Upper lobe of left lung (tissue), 4 donors: ENCODE measurements around the gene TTLL6.

Source experiments
- EP300 ChIP-seq, 4 donors: sonication (generic); formaldehyde crosslinking; IDR thresholded peaks; one replicate each; pipeline ENCODE4 v1.5.1; 2017; ENCODE audit warnings: antibody characterized with exemption in 4 of 4, control low read depth in 2 of 4
- POLR2A ChIP-seq, 4 donors: fragments of 450-650 bp; IDR thresholded peaks; one replicate each; pipeline ENCODE4 v1.5.1; 2016 to 2017; ENCODE audit warnings: antibody characterized with exemption in 4 of 4, mild to moderate bottlenecking in 2 of 4
- POLR2AphosphoS5 ChIP-seq, 2 donors: sonication (generic); formaldehyde crosslinking; IDR thresholded peaks; one replicate each; pipeline ENCODE4 v1.5.1; 2017; ENCODE audit warnings: antibody characterized with exemption in 2 of 2
- TF ChIP-seq, protein P1 (sequence below), 6 experiments: fragments of 450-650 bp in 4 of 6; fragments of 200-600 bp in 2 of 6; sonication (generic) in 2 of 6; IDR thresholded peaks; one replicate each; pipeline ENCODE4 v1.5.1; 2016 to 2019; ENCODE audit warnings: antibody characterized with exemption in 6 of 6

DNA sequence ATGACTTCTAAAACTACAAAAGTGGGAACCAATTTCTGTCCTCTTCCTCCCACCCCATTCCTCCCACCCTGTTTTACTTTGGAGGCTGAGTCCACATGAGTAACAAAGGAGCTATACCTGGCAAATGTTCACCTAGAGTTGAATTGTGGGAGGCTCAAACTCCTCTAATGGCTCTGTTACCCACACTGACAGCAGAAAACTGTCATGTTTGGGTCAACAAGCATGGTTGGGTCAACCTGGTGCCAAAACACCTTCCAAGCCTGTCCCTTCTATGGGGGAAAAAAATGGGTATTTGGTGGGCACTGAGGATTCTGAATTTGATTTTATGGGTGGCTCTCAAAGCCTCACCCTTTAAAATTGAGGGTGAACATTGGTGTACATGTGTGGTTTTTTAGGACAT is 76.5 kb downstream of the TTLL6 start:
- TF ChIP-seq POLR2A (IDR thresholded peaks at IDR 0.05) (no peak), EP300 (IDR thresholded peaks at IDR 0.05) (no peak), POLR2AphosphoS5 (IDR thresholded peaks at IDR 0.05) (no peak)
- TF ChIP-seq, protein P1, sequence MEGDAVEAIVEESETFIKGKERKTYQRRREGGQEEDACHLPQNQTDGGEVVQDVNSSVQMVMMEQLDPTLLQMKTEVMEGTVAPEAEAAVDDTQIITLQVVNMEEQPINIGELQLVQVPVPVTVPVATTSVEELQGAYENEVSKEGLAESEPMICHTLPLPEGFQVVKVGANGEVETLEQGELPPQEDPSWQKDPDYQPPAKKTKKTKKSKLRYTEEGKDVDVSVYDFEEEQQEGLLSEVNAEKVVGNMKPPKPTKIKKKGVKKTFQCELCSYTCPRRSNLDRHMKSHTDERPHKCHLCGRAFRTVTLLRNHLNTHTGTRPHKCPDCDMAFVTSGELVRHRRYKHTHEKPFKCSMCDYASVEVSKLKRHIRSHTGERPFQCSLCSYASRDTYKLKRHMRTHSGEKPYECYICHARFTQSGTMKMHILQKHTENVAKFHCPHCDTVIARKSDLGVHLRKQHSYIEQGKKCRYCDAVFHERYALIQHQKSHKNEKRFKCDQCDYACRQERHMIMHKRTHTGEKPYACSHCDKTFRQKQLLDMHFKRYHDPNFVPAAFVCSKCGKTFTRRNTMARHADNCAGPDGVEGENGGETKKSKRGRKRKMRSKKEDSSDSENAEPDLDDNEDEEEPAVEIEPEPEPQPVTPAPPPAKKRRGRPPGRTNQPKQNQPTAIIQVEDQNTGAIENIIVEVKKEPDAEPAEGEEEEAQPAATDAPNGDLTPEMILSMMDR (IDR thresholded peaks at IDR 0.05) = no peak
